ENCODE measurements around the gene GDE1. TPM values are rescaled to one million over a fixed set of nuclear protein-coding genes. Genes with fewer than 3 reads are reported as not detected.

Gene GDE1, protein sequence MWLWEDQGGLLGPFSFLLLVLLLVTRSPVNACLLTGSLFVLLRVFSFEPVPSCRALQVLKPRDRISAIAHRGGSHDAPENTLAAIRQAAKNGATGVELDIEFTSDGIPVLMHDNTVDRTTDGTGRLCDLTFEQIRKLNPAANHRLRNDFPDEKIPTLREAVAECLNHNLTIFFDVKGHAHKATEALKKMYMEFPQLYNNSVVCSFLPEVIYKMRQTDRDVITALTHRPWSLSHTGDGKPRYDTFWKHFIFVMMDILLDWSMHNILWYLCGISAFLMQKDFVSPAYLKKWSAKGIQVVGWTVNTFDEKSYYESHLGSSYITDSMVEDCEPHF
- total RNA-seq (2012; rRNA removed) (62.4 and 64.2 TPM in 2 replicates), polyA plus RNA-seq (2012; rRNA removed) (36.7 and 50.1 TPM in 2 replicates), Bru-seq, nascent RNA (percentile 68 among the genes with signal in this experiment), BruChase-seq, experiment 1, labeled RNA remaining after a 6-hour chase (percentile 78 among the genes with signal in this experiment), BruChase-seq, experiment 2, labeled RNA remaining after a 2-hour chase (percentile 65 among the genes with signal in this experiment)
- polyA plus RNA-seq (2012; cell fraction: cytosol; rRNA removed): 20.2 and 23.2 TPM in 2 replicates
- polyA plus RNA-seq (2012; cell fraction: nucleus; rRNA removed; ENCODE audit: low replicate concordance): 4.5 and 12.3 TPM in 2 replicates
- long read RNA-seq, transcript GDE1-201 (6 exons, 2,958 nt): major isoform, 121 of 153 reads
- long read RNA-seq, transcript GDE1-203 (6 exons, 2,238 nt): minor isoform, 15 of 153 reads
- long read RNA-seq, partial matches to known transcripts: 5 of 153 reads
- long read RNA-seq, other reads (novel, unspliced or antisense): 11 of 153 reads

DNA sequence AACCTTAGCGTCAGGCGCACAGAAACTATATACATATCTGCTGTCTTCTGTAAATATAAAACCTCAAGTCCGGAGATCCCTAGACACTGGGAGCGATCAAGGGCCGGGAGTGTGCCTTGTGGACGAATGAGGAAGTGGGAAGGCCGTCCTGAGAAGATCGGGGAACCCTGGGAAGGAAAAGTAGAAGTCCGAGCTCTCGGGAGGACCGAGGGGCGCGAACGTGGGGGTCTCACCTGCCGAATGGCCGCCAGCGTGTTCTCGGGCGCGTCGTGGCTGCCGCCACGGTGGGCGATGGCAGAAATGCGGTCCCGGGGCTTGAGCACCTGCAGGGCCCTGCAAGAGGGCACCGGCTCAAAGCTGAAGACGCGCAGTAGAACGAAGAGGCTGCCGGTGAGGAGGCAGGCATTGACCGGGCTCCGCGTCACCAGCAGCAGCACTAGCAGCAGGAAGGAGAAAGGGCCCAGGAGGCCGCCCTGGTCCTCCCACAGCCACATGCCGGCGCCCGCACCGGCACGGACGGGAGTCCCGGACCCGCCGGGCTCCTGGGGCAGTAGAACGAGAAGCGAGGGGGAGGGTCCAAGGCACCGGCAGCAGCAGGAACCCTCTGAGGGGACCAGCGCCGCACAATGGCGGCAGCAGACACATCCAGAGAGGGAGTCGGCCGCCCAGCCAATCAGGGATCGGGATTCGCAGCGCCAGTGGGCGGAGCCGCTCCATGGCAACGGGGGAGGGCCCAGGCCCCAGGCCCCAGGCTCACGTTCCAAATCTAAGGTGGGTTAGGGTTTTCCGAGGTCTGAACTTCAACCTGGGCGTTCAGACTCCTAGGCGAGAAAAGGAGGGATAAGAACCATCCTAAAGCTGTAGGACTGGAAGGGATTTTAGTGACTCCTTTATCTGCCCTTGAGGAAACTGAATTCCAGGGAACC is at the start of gene GDE1:
GDE1 (minus strand) TSS at position 628 of the 926 bp plus-strand sequence; CDS start at position 494, 134 bp downstream.
- no TSS peak for BruUV-seq (replicated peaks)
- Histone ChIP-seq H2BK20ac (ENCODE audit: low read depth, low read length) (no peak within 1 kb of the TSS), H3K9me3 (ENCODE audit: control insufficient read depth, insufficient read depth, low read length) (no peaks in the 10 kb centered on the region), H3K4me2 (ENCODE audit: low read depth, low read length) (peak within 1 kb of the TSS; percentile 84), H3K18ac (ENCODE audit: low read depth, low read length) (no peak within 1 kb of the TSS), H2BK120ac (ENCODE audit: low read depth, low read length) (0 out of 2 replicates have a peak within 1 kb of the TSS, but pooled peaks have one; percentile 10), H3K4ac (ENCODE audit: low read depth, low read length) (peak within 1 kb of the TSS; percentile 65), H3K9me1 (ENCODE audit: insufficient read depth, low read length) (peaks cover 5% of the 10 kb centered on the region), H3K36me3 (ENCODE audit: control insufficient read depth, insufficient read depth, low read length) (no peaks in the 10 kb centered on the region), H2AFZ (replicated peaks; ENCODE audit: low read length, poor library complexity) (peak within 1 kb of the TSS; percentile 95), H3K9ac (ENCODE audit: low read depth, low read length) (peak within 1 kb of the TSS; percentile 83), H3K14ac (replicated peaks; ENCODE audit: low read depth, low read length) (peak within 1 kb of the TSS; percentile 86), H3K4me3 (ENCODE audit: insufficient read depth, low read depth, low read length) (peak within 1 kb of the TSS; percentile 81), H3K27me3 (ENCODE audit: control insufficient read depth, insufficient read depth, low read length) (no peaks in the 10 kb centered on the region), H2BK15ac (ENCODE audit: low read depth, low read length) (no peak within 1 kb of the TSS; the same call in 2 of the 3 replicates), H2BK5ac (ENCODE audit: low read depth, low read length, poor library complexity, severe bottlenecking) (peak within 1 kb of the TSS; percentile 45), H3K56ac (ENCODE audit: extremely low read depth, insufficient read depth, low read length) (peak within 1 kb of the TSS; percentile 66; the same call in 1 of the 2 replicates), H3K79me1 (ENCODE audit: low read depth in 1 of 2, low read length in 2 of 2) (peaks cover 27 to 56% of the 10 kb centered on the region in 2 experiments), H3K23ac (ENCODE audit: low read depth, low read length) (peak within 1 kb of the TSS; percentile 93), H4K8ac (ENCODE audit: low read depth in 2 of 2, low read length in 2 of 2) (peak within 1 kb of the TSS in 1 of 2 experiments; percentile 87; a peak in 2 of 4 replicates), H4K91ac (ENCODE audit: insufficient read depth, low read depth, low read length) (0 out of 2 replicates have a peak within 1 kb of the TSS, but pooled peaks have one; percentile 6), H3K4me1 (ENCODE audit: control insufficient read depth, insufficient read depth, low read length) (peaks cover 3% of the 10 kb centered on the region; the same call in 1 of the 2 replicates), H4K20me1 (ENCODE audit: insufficient read depth, low read length) (no peaks in the 10 kb centered on the region), H2AK9ac (replicated peaks; ENCODE audit: low read depth, low read length, poor library complexity) (peak within 1 kb of the TSS; percentile 83), H4K5ac (ENCODE audit: low read depth, low read length) (0 out of 2 replicates have a peak within 1 kb of the TSS, but pooled peaks have one; percentile 6), H3K27ac (ENCODE audit: insufficient read depth, low read length) (peak within 1 kb of the TSS; percentile 72), H2AK5ac (ENCODE audit: low read depth, low read length) (peak within 1 kb of the TSS; percentile 18; the same call in 1 of the 2 replicates)
- ChIA-PET CTCF (interaction anchor here (0.7 to 1.0 kb wide), 2 partner anchors 11 to 34 kb away, joined by 3 to 5 read pairs; no protein-coding TSS in a partner anchor), POLR2A (ENCODE audit: unreplicated experiment) (interaction anchor here (0.6 kb wide), 1 partner anchor 1214 kb away, joined by 9 read pairs; no protein-coding TSS in a partner anchor)
- dilution Hi-C loops (cut with HindIII; ENCODE audit: low sequenced_read_pairs, unreplicated experiment): no loop called here
- no peak for TF ChIP-seq RCOR1 (IDR thresholded peaks at IDR 0.05; ENCODE audit: insufficient replicate concordance, low read length)
- TF ChIP-seq POLR2A (IDR thresholded peaks at IDR 0.05; ENCODE audit: low read depth, low read length): peak; percentile 76
- TF ChIP-seq, protein P1, sequence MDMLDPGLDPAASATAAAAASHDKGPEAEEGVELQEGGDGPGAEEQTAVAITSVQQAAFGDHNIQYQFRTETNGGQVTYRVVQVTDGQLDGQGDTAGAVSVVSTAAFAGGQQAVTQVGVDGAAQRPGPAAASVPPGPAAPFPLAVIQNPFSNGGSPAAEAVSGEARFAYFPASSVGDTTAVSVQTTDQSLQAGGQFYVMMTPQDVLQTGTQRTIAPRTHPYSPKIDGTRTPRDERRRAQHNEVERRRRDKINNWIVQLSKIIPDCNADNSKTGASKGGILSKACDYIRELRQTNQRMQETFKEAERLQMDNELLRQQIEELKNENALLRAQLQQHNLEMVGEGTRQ (IDR thresholded peaks at IDR 0.05; ENCODE audit: low read depth, low read length): no peak; the same call in 1 of the 2 replicates
- peak; percentile 26; the same call in 1 of the 2 replicates for TF ChIP-seq MXI1 (IDR thresholded peaks at IDR 0.05; ENCODE audit: borderline replicate concordance, low read depth, low read length)
- no peak for TF ChIP-seq RFX5 (IDR thresholded peaks at IDR 0.05; ENCODE audit: low read depth, low read length)
- peak; percentile 71 for TF ChIP-seq BHLHE40 (IDR thresholded peaks at IDR 0.05; ENCODE audit: low read depth, low read length)
- TF ChIP-seq MAZ (IDR thresholded peaks at IDR 0.05; ENCODE audit: borderline replicate concordance, low read depth, low read length): peak; percentile 76; the same call in 1 of the 2 replicates
- TF ChIP-seq, protein P2, sequence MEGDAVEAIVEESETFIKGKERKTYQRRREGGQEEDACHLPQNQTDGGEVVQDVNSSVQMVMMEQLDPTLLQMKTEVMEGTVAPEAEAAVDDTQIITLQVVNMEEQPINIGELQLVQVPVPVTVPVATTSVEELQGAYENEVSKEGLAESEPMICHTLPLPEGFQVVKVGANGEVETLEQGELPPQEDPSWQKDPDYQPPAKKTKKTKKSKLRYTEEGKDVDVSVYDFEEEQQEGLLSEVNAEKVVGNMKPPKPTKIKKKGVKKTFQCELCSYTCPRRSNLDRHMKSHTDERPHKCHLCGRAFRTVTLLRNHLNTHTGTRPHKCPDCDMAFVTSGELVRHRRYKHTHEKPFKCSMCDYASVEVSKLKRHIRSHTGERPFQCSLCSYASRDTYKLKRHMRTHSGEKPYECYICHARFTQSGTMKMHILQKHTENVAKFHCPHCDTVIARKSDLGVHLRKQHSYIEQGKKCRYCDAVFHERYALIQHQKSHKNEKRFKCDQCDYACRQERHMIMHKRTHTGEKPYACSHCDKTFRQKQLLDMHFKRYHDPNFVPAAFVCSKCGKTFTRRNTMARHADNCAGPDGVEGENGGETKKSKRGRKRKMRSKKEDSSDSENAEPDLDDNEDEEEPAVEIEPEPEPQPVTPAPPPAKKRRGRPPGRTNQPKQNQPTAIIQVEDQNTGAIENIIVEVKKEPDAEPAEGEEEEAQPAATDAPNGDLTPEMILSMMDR (conservative IDR thresholded peaks at IDR 0.05; ENCODE audit: low read depth, low read length): peak; percentile 42
- DNase-seq (peak; percentile 86), ATAC-seq (ENCODE audit: low read depth) (peak; percentile 88)
- intact Hi-C loops (cut with micrococcal nuclease): loop anchor here (2.0 to 5.0 kb wide), 3 partner anchors 33 to 434 kb away; partner anchors contain the start of genes ITPRIPL2 and VPS35L
- WGBS, 2 experiments (ENCODE audit: extremely low coverage in 2 of 2, insufficient read length in 1 of 2): 0% methylated on average over 29 of the region's 62 CpGs; no CpG with 5 or more reads in 1 of the 2 experiments
- in situ Hi-C loops (cut with MboI; ENCODE audit: low sequenced_read_pairs): no loop called here

All from IMR-90 (cell line).